Fibroblast of lung (primary cell): Measurements from ENCODE around the gene ZGLP1. TPM values are rescaled to one million over a fixed set of nuclear protein-coding genes. Genes with fewer than 3 reads are reported as not detected.

Experiments used
- DNase-seq, 2 donors: peaks; one replicate each; pipeline versions ENCODE4 v3.0.0 to v3.0.0-alpha.2; 2010; ENCODE audit warnings: low read depth in 2 of 2
- H2AFZ ChIP-seq: 2 replicates; pipeline ENCODE4 v1.5.1; 2012; ENCODE audit warnings: low read length, control low read depth, inconsistent platforms
- H3K27ac ChIP-seq: 2 replicates; pipeline ENCODE4 v1.5.1; 2011; ENCODE audit warnings: low read length, control low read depth; ENCODE audit not compliant: insufficient read depth
- H3K27me3 ChIP-seq: 2 replicates; pipeline ENCODE4 v1.5.1; 2011; ENCODE audit warnings: mild to moderate bottlenecking, low read length; ENCODE audit not compliant: control insufficient read depth, insufficient read depth
- H3K36me3 ChIP-seq: 2 replicates; pipeline ENCODE4 v1.5.1; 2011; ENCODE audit warnings: low read length; ENCODE audit not compliant: control insufficient read depth, insufficient read depth
- H3K4me1 ChIP-seq: 2 replicates; pipeline ENCODE4 v1.5.1; 2011; ENCODE audit warnings: low read length; ENCODE audit not compliant: control insufficient read depth, insufficient read depth; ENCODE audit errors: extremely low read depth
- H3K4me2 ChIP-seq: 2 replicates; pipeline ENCODE4 v1.5.1; 2011; ENCODE audit warnings: low read length, control low read depth; ENCODE audit not compliant: insufficient read depth; ENCODE audit errors: extremely low read depth
- H3K4me3 ChIP-seq, 4 experiments: fragments of 200-600 bp in 1 of 4; sonication (generic) in 1 of 4; replicated peaks in 1 of 4; 2 replicates each; pipeline ENCODE4 v1.5.1; 2011 to 2016; ENCODE audit warnings: low read length in 4 of 4, low read depth in 3 of 4, mild to moderate bottlenecking in 3 of 4, control low read depth in 2 of 4, inconsistent platforms in 1 of 4, mixed read lengths in 1 of 4; ENCODE audit not compliant: insufficient read depth in 1 of 4; ENCODE audit errors: control extremely low read depth in 1 of 4
- H3K79me2 ChIP-seq: 2 replicates; pipeline ENCODE4 v1.5.1; 2012; ENCODE audit warnings: mild to moderate bottlenecking, low read length, inconsistent platforms; ENCODE audit not compliant: control insufficient read depth, insufficient read depth
- H3K9ac ChIP-seq: 2 replicates; pipeline ENCODE4 v1.5.1; 2011; ENCODE audit warnings: mild to moderate bottlenecking, low read length, control low read depth; ENCODE audit not compliant: insufficient read depth
- H3K9me3 ChIP-seq: 2 replicates; pipeline ENCODE4 v1.5.1; 2012; ENCODE audit warnings: low read depth, low read length; ENCODE audit not compliant: control insufficient read depth, insufficient read depth
- H4K20me1 ChIP-seq: 2 replicates; pipeline ENCODE4 v1.5.1; 2011; ENCODE audit warnings: low read length; ENCODE audit not compliant: control insufficient read depth, insufficient read depth; ENCODE audit errors: extremely low read depth
- EZH2 ChIP-seq: IDR thresholded peaks from 2 replicates; pipeline ENCODE4 v1.5.1; 2012; ENCODE audit warnings: low read length, control low read depth, mild to moderate bottlenecking; ENCODE audit errors: missing control alignments
- polyA plus RNA-seq, 2 donors: library from polyadenylated mRNA; depleted of rRNA in 1 of 2; stranded (reverse) in 1 of 2; unstranded in 1 of 2; fragments of >200 nt; gene quantifications; 2 replicates each; pipeline ENCODE4 v1.2.1, GENCODE V29; 2011 to 2012; ENCODE audit warnings: missing spikeins in 1 of 2
- total RNA-seq: library from RNA; depleted of rRNA; stranded (reverse); fragments of >200 nt; gene quantifications from 2 replicates; pipeline ENCODE4 v1.2.1, GENCODE V29; 2014
- TF ChIP-seq, protein P1 (sequence below), 2 donors: IDR thresholded peaks in 1 of 2; conservative IDR thresholded peaks in 1 of 2; 1 replicate in 1 of 2; 2 replicates in 1 of 2; pipeline ENCODE4 v1.5.1; 2011 to 2012; ENCODE audit warnings: low read length in 2 of 2, control low read depth in 1 of 2, inconsistent platforms in 1 of 2, low read depth in 1 of 2, mild to moderate bottlenecking in 1 of 2

ZGLP1 gene
- total and polyA plus RNA-seq, 2 donors (not counting 1 experiment from before 2014, with no cell fraction given), result 0.35 to 0.66 TPM

DNA sequence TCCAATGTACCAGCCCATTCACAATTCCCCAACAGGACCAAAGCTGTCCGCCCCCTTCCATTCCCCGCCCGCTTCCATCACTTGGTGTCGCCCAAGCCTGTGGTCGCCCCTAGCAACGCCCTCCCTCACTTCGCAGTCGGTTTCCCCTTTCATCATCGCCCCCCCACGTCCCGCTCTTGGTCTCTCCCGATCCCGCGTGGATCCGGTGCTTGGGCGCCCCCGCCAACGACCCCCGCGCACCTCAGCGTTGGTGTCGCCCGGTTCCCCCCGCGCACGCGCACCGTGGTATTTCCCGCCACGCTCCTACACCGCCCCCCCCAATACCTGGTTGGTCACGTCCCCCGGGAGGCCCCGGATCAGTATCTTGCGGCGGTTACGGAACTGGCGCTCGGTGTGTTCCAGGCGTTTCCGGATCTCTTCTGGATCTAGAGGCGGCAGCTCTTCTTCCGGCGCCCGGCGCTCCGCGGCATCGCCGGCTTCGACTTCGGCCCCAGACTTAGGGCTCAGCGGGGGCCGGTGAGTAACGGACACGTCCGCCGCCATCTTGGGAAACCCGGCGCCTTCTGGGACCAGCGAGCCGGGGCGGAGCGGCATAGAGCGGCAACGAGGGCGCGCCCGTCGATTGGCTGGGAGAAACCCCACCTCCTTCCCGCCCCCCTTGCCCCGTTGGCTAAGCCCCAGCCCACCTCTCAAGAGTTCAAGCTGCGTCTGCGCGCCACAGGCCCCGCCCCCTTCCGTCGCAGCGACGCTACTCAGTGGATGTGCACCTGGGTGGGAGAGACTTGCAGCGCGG lies 23.5 kb upstream of the ZGLP1 start, which contains the start of gene RAVER1:
Gene RAVER1, minus strand, starts transcription at position 565 of the 793 bp plus-strand sequence. Its CDS starts 22 bp downstream, at position 543.
- Histone ChIP-seq H3K9me3 (no peaks in the 10 kb centered on the region), H2AFZ (peak within 1 kb of the TSS; percentile 95), H4K20me1 (no peaks in the 10 kb centered on the region), H3K9ac (peak within 1 kb of the TSS; percentile 99), H3K4me3 (peak within 1 kb of the TSS; percentile 85 to 98 (median 90)), H3K27me3 (no peaks in the 10 kb centered on the region), H3K79me2 (peaks cover 26% of the 10 kb centered on the region), H3K4me1 (peaks cover 13% of the 10 kb centered on the region), H3K36me3 (peaks cover 17% of the 10 kb centered on the region), H3K27ac (peak within 1 kb of the TSS; percentile 96), H3K4me2 (peak within 1 kb of the TSS; percentile 100)
- DNase-seq, result peak; percentile 96 to 97
- TF ChIP-seq, protein P1, sequence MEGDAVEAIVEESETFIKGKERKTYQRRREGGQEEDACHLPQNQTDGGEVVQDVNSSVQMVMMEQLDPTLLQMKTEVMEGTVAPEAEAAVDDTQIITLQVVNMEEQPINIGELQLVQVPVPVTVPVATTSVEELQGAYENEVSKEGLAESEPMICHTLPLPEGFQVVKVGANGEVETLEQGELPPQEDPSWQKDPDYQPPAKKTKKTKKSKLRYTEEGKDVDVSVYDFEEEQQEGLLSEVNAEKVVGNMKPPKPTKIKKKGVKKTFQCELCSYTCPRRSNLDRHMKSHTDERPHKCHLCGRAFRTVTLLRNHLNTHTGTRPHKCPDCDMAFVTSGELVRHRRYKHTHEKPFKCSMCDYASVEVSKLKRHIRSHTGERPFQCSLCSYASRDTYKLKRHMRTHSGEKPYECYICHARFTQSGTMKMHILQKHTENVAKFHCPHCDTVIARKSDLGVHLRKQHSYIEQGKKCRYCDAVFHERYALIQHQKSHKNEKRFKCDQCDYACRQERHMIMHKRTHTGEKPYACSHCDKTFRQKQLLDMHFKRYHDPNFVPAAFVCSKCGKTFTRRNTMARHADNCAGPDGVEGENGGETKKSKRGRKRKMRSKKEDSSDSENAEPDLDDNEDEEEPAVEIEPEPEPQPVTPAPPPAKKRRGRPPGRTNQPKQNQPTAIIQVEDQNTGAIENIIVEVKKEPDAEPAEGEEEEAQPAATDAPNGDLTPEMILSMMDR (conservative IDR thresholded peaks at IDR 0.05 in 1 of 2, IDR thresholded peaks at IDR 0.05 in 1 of 2; ENCODE audit: low read depth in 1 of 2, low read length in 2 of 2), result no peak
- TF ChIP-seq EZH2, result no peak

DNA sequence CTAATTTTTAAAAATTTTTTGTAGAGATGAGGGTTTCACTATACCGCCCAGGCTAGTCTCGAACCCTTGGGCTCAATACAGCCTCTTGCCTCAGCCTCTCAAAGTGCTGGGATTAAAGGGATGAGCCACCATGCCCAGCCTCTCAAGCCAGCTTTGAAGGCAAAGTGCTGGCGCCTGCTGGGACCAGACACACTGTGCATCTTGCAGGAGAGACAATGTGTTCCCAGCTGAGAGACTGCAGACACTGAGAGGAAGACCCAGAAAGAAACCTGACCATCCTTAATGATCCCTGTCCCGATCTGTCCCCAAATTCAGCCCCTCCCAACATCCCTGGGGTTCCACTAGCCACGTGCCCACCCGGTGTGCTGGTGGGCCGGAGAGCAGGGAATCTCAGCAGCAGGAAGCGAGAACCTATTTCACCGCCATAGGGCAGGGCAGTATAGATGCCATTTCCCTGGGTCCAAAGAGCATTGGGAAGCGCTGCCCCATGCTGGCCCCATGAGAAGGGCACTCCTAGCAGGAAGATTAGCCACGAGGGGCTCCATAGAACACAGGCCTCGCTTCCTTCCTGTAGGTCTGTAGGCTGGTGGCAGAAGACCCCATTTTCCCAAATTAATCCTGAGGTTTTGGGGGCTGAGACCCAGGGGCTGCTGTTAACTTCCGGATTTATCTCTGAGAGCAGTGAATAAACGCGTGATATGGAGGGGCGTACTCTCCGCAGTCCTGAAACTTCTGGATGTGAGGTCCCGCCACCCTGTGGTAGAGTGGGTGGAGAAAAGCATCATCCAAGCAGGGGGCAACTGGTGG lies 22.7 kb upstream of the ZGLP1 start:
- Histone ChIP-seq H3K4me3 (peak overlapping the region; percentile 85 to 98 (median 90)), H3K4me1 (peaks cover 13% of the 10 kb centered on the region), H4K20me1 (no peaks in the 10 kb centered on the region), H3K27me3 (no peaks in the 10 kb centered on the region), H3K9me3 (no peaks in the 10 kb centered on the region), H3K79me2 (peaks cover 26% of the 10 kb centered on the region), H2AFZ (peak overlapping the region; percentile 19), H3K36me3 (peaks cover 23% of the 10 kb centered on the region), H3K4me2 (peak overlapping the region; percentile 100), H3K9ac (peak overlapping the region; percentile 99), H3K27ac (peak overlapping the region; percentile 96)
- TF ChIP-seq, protein P1 (conservative IDR thresholded peaks at IDR 0.05 in 1 of 2, IDR thresholded peaks at IDR 0.05 in 1 of 2; ENCODE audit: low read depth in 1 of 2, low read length in 2 of 2), result no peak
- TF ChIP-seq EZH2, result no peak
- no peak for DNase-seq

DNA sequence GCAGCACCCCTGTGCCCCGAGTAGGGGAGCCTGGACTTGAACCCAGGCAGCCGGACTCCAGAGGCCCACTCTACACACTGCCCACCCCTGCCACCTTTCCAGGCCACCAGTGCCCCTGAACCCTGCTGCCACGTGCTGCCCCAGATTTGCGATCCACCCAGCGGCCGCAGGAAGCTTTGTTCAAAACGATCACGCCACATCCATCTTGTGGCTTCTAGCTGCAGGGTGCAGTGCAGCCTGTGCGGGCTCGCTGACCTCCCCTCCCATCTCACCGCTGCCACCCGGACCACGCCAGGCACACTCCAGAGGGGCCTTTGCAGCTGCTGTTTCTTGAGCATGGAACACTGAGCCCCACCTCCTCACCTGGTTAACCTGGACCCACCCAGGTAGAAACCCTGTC lies 19.9 kb upstream of the ZGLP1 start:
- Histone ChIP-seq H4K20me1 (no peaks in the 10 kb centered on the region), H3K36me3 (peaks cover 28% of the 10 kb centered on the region), H3K9me3 (no peaks in the 10 kb centered on the region), H3K4me3 (no peak overlapping the region), H3K9ac (no peak overlapping the region), H3K79me2 (peaks cover 26% of the 10 kb centered on the region), H3K4me1 (peaks cover 11% of the 10 kb centered on the region), H2AFZ (no peak overlapping the region), H3K27ac (no peak overlapping the region), H3K27me3 (no peaks in the 10 kb centered on the region), H3K4me2 (no peak overlapping the region)
- no peak for DNase-seq
- TF ChIP-seq, protein P1 (conservative IDR thresholded peaks at IDR 0.05 in 1 of 2, IDR thresholded peaks at IDR 0.05 in 1 of 2; ENCODE audit: low read depth in 1 of 2, low read length in 2 of 2), result no peak
- TF ChIP-seq EZH2, result no peak
